HG03196 (cell line): ENCODE results near the gene ARVCF.

ENCODE experiments used
- ATAC-seq: cut with Tn5 transposase; IDR thresholded peaks from one replicate; pipeline ENCODE4 v1.9.1; 2021; ENCODE audit not compliant: unreplicated experiment

ARVCF gene

GRCh38 chr22:19963863-19964642, 52.6 kb downstream of the ARVCF start:
- ATAC-seq, result no peak

- ATAC-seq, result no peak
Measured at GRCh38 chr22:19962909-19963806, 53.5 kb downstream of the ARVCF start.

GRCh38 chr22:19962246-19962908, 54.2 kb downstream of the ARVCF start:
- no peak for ATAC-seq

GRCh38 chr22:19961868-19962245, 54.8 kb downstream of the ARVCF start:
- ATAC-seq, result no peak

- no peak for ATAC-seq
Measured at GRCh38 chr22:19961201-19961580, 55.4 kb downstream of the ARVCF start.

- ATAC-seq, result no peak
Measured at GRCh38 chr22:19960491-19961200, 56.0 kb downstream of the ARVCF start.

GRCh38 chr22:19959587-19960490, 56.8 kb downstream of the ARVCF start:
- ATAC-seq, result no peak

- no peak for ATAC-seq
Measured at GRCh38 chr22:19959043-19959586, 57.5 kb downstream of the ARVCF start.

- no peak for ATAC-seq
Measured at GRCh38 chr22:19958083-19959042, 58.3 kb downstream of the ARVCF start.

- no peak for ATAC-seq
Measured at GRCh38 chr22:19957445-19957844, 59.2 kb downstream of the ARVCF start.

- ATAC-seq, result no peak
Measured at GRCh38 chr22:19955241-19956128, 61.1 kb downstream of the ARVCF start.

GRCh38 chr22:19951346-19951745, 65.3 kb downstream of the ARVCF start:
- ATAC-seq, result no peak

GRCh38 chr22:19948057-19948760, 68.4 kb downstream of the ARVCF start:
- ATAC-seq, result no peak

- no peak for ATAC-seq
Measured at GRCh38 chr22:19943082-19944026, 73.3 kb downstream of the ARVCF start.

- no peak for ATAC-seq
Measured at GRCh38 chr22:19942157-19943081, 74.2 kb downstream of the ARVCF start.
